Gastroesophageal sphincter (tissue), 4 donors: ENCODE results near the gene CNN2. TPM values are rescaled to one million over a fixed set of nuclear protein-coding genes. Genes with fewer than 3 reads are reported as not detected.

Experiments used
- ATAC-seq: fragments of 150-250 bp; one replicate; pipeline ENCODE4 v1.9.1; 2016; ENCODE audit warnings: mild to moderate bottlenecking, moderate library complexity
- H3K27ac ChIP-seq, 4 donors: fragments of 200-600 bp; sonication (generic) in 3 of 4; 1 replicate in 3 of 4; 2 replicates in 1 of 4; pipeline ENCODE4 v1.5.1; 2016 to 2019
- H3K27me3 ChIP-seq: fragments of 200-600 bp; sonication (generic); one replicate; pipeline ENCODE4 v1.5.1; 2019
- H3K36me3 ChIP-seq, 2 donors: fragments of 200-600 bp; sonication (generic); one replicate each; pipeline ENCODE4 v1.5.1; 2019; ENCODE audit warnings: control low read depth in 1 of 2
- H3K4me1 ChIP-seq, 3 donors: fragments of 200-600 bp; sonication (generic); 1 replicate in 2 of 3; 2 replicates in 1 of 3; pipeline ENCODE4 v1.5.1; 2016 to 2019; ENCODE audit warnings: control low read depth in 2 of 3
- H3K4me3 ChIP-seq, 2 donors: fragments of 200-600 bp; sonication (generic); one replicate each; pipeline ENCODE4 v1.5.1; 2019; ENCODE audit warnings: mild to moderate bottlenecking in 1 of 2, moderate library complexity in 1 of 2
- H3K9me3 ChIP-seq, 3 donors: fragments of 200-600 bp; sonication (generic); one replicate each; pipeline ENCODE4 v1.5.1; 2017 to 2019; ENCODE audit warnings: control low read depth in 2 of 3
- EP300 ChIP-seq: sonication (generic); formaldehyde crosslinking; IDR thresholded peaks from one replicate; pipeline ENCODE4 v1.6.1; 2017; ENCODE audit warnings: antibody characterized with exemption, mild to moderate bottlenecking
- POLR2A ChIP-seq, 2 donors: fragments of 450-650 bp; IDR thresholded peaks; one replicate each; pipeline ENCODE4 v1.6.1; 2017; ENCODE audit warnings: antibody characterized with exemption in 2 of 2, mild to moderate bottlenecking in 2 of 2, moderate library complexity in 1 of 2
- POLR2AphosphoS5 ChIP-seq: sonication (generic); formaldehyde crosslinking; IDR thresholded peaks from one replicate; pipeline ENCODE4 v1.6.1; 2017; ENCODE audit warnings: antibody characterized with exemption
- WGBS, 2 donors: methylation state at CpG; one replicate each; pipeline ENCODE4 v1.1.5; 2018; ENCODE audit warnings: low coverage in 1 of 2; 5-methylcytosine and 5-hydroxymethylcytosine counted together
- total RNA-seq, 4 donors: library from RNA; depleted of rRNA; stranded (reverse); fragments of >200 nt; gene quantifications; one replicate each; pipeline ENCODE4 v1.1.0, GENCODE V29; 2016
- TF ChIP-seq, protein P1 (sequence below), 4 experiments: fragments of 200-600 bp in 2 of 4; fragments of 450-650 bp in 2 of 4; sonication (generic) in 1 of 4; IDR thresholded peaks; one replicate each; pipeline ENCODE4 v1.5.1; 2017 to 2019; ENCODE audit warnings: antibody characterized with exemption in 4 of 4, mild to moderate bottlenecking in 2 of 4, moderate library complexity in 2 of 4

The CNN2 gene
- total RNA-seq, 4 donors from 2014 or later = 52.9 to 103 (median 75.2) TPM

DNA sequence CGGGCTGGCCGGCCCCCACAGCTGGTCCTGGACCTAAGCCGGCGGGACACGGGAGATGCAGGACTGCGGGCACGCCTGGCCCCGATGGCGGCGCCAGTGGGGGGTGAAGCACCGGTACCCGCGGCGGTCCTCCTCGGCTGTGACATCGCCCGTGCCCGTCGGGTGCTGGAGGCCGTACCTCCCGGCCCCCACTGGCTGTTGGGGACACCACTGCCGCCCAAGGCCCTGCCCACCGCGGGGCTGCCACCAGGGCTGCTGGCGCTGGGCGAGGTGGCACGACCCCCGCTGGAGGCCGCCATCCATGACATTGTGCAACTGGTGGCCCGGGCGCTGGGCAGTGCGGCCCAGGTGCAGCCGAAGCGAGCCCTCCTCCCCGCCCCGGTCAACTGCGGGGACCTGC, 23.1 kb upstream of the CNN2 start:
- ATAC-seq = no peak
- no peak overlapping the region for H3K4me3 ChIP-seq
- no peak overlapping the region for H3K27ac ChIP-seq
- no peaks in the 10 kb centered on the region for H3K36me3 ChIP-seq
- H3K9me3 ChIP-seq = no peaks in the 10 kb centered on the region
- TF ChIP-seq, protein P1, sequence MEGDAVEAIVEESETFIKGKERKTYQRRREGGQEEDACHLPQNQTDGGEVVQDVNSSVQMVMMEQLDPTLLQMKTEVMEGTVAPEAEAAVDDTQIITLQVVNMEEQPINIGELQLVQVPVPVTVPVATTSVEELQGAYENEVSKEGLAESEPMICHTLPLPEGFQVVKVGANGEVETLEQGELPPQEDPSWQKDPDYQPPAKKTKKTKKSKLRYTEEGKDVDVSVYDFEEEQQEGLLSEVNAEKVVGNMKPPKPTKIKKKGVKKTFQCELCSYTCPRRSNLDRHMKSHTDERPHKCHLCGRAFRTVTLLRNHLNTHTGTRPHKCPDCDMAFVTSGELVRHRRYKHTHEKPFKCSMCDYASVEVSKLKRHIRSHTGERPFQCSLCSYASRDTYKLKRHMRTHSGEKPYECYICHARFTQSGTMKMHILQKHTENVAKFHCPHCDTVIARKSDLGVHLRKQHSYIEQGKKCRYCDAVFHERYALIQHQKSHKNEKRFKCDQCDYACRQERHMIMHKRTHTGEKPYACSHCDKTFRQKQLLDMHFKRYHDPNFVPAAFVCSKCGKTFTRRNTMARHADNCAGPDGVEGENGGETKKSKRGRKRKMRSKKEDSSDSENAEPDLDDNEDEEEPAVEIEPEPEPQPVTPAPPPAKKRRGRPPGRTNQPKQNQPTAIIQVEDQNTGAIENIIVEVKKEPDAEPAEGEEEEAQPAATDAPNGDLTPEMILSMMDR (IDR thresholded peaks at IDR 0.05) = no peak
- TF ChIP-seq POLR2AphosphoS5 = no peak
- TF ChIP-seq EP300 = no peak
- TF ChIP-seq POLR2A (IDR thresholded peaks at IDR 0.05) = no peak
- 81% methylated on average over 5 of the region's 37 CpGs; no CpG with 5 or more reads in 1 of the 2 donors for WGBS, 2 donors
- peaks cover 0 to 21% (median 9%) of the 10 kb centered on the region in 3 donors for H3K4me1 ChIP-seq
- peaks cover 62% of the 10 kb centered on the region for H3K27me3 ChIP-seq

DNA sequence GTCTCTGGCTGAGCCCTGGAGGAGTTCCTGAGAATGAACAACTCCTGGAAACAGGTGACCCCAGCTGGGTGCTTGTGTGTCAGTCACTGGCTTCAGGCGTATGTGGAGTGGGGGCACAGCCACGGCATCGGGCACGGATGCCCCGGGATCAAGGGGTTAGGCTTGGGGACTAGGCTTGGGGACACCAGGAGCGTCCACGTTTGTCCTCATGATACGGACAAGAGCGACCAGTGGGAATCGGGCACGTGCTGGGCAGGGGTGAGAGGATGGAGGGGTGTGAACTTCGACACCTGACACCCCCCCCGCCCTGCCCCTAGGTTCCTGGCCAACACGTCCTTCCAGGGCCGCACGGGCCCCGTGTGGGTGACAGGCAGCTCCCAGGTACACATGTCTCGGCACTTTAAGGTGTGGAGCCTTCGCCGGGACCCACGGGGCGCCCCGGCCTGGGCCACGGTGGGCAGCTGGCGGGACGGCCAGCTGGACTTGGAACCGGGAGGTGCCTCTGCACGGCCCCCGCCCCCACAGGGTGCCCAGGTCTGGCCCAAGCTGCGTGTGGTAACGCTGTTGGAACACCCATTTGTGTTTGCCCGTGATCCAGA, 22.1 kb upstream of the CNN2 start:
- H3K27ac ChIP-seq = no peak overlapping the region
- peaks cover 52% of the 10 kb centered on the region for H3K27me3 ChIP-seq
- TF ChIP-seq POLR2A (IDR thresholded peaks at IDR 0.05) = no peak
- TF ChIP-seq POLR2AphosphoS5 = no peak
- no peaks in the 10 kb centered on the region for H3K9me3 ChIP-seq
- WGBS, 2 donors = 65 to 72% methylated on average over 2 to 4 of the region's 32 CpGs
- no peak for ATAC-seq
- no peak overlapping the region for H3K4me3 ChIP-seq
- peaks cover 0 to 21% (median 9%) of the 10 kb centered on the region in 3 donors for H3K4me1 ChIP-seq
- H3K36me3 ChIP-seq = peaks cover 0 to 8% of the 10 kb centered on the region in 2 donors

DNA sequence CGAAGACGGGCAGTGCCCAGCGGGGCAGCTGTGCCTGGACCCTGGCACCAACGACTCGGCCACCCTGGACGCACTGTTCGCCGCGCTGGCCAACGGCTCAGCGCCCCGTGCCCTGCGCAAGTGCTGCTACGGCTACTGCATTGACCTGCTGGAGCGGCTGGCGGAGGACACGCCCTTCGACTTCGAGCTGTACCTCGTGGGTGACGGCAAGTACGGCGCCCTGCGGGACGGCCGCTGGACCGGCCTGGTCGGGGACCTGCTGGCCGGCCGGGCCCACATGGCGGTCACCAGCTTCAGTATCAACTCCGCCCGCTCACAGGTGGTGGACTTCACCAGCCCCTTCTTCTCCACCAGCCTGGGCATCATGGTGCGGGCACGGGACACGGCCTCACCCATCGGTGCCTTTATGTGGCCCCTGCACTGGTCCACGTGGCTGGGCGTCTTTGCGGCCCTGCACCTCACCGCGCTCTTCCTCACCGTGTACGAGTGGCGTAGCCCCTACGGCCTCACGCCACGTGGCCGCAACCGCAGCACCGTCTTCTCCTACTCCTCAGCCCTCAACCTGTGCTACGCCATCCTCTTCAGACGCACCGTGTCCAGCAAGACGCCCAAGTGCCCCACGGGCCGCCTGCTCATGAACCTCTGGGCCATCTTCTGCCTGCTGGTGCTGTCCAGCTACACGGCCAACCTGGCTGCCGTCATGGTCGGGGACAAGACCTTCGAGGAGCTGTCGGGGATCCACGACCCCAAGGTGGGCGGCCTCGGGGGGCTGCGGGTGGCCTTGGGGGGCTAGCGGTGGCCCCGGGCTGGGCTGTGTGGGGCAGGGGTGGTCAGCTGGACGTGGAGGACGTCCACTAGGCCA, 21.4 kb upstream of the CNN2 start:
- Histone ChIP-seq H3K9me3 (no peaks in the 10 kb centered on the region), H3K4me1 (peaks cover 0 to 20% (median 8%) of the 10 kb centered on the region in 3 donors), H3K4me3 (no peak overlapping the region), H3K36me3 (peaks cover 0 to 15% of the 10 kb centered on the region in 2 donors), H3K27me3 (peaks cover 44% of the 10 kb centered on the region), H3K27ac (no peak overlapping the region)
- TF ChIP-seq POLR2A (IDR thresholded peaks at IDR 0.05) = no peak
- no peak for TF ChIP-seq POLR2AphosphoS5
- no peak for TF ChIP-seq EP300
- 93% methylated on average over 17 of the region's 70 CpGs; no CpG with 5 or more reads in 1 of the 2 donors for WGBS, 2 donors
- ATAC-seq = no peak

DNA sequence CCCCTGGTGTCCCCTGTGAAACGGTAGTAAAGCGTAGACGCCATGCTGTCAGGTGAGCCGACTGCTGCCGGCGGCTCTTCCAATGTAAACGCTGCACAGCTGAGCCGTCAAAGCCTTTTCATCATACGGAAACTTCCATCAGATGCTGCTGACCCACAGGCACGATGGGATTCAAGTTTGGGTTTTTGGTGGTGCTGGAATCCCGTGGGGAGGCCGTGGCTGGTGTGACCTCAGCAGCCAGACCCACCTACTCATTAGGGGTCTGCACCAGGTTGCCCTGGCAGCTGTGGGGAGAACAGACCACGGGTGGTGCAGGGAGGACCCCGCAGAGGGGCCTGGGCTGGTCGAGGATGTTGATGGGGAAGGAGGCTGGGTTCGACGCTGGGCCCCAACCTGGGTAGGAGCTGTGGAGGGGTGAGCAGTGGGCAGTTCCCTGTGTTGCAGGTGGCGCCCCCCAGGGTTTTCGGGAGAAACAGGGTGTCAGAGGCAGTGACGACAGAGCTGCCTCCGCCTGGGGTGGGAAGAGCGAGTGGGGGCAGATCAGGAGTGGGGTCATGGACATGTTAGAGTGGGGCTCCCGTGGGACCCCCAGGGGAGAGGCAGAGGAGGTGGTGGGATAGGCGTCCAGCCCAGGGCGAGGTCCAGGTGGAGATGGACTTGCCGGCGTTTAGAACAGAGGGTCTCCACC, 19.6 kb upstream of the CNN2 start:
- WGBS, 2 donors = 74 to 82% methylated on average over 9 to 13 of the region's 27 CpGs
- no peak for ATAC-seq
- Histone ChIP-seq H3K36me3 (peaks cover 0 to 34% of the 10 kb centered on the region in 2 donors), H3K27ac (no peak overlapping the region), H3K27me3 (peaks cover 26% of the 10 kb centered on the region), H3K4me1 (peaks cover 0 to 2% (median 0%) of the 10 kb centered on the region in 3 donors), H3K4me3 (no peak overlapping the region), H3K9me3 (no peaks in the 10 kb centered on the region)
- TF ChIP-seq POLR2AphosphoS5 (no peak), POLR2A (IDR thresholded peaks at IDR 0.05) (no peak), EP300 (no peak)
- TF ChIP-seq, protein P1 (IDR thresholded peaks at IDR 0.05) = no peak

DNA sequence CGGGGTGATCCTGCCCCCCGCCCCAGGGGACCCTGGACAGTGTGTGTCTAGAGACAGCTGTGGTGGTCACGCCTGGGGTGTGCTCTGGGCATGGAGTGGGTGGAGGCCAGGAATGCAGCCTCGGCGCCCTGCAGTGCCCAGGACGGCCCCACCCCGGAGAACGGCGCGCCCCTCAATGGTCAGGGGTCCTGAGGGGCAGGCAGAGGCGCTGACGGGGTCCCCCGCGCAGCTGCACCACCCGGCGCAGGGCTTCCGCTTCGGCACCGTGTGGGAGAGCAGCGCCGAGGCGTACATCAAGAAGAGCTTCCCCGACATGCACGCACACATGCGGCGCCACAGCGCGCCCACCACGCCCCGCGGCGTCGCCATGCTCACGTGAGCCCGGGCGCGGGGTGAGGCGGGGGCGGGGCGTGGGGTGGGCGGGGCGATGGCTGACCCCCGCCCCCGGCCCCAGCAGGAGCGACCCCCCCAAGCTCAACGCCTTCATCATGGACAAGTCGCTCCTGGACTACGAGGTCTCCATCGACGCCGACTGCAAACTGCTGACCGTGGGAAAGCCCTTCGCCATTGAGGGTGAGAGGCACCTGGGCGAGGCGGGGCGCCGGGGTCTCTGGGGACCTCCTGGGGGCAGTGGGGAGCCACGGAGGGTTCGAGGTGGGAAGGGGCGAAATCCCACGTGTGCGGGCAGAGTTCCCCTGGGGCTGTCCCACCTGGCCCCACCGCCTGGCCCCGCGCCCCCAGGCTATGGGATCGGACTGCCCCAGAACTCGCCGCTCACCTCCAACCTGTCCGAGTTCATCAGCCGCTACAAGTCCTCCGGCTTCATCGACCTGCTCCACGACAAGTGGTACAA, 18.8 kb upstream of the CNN2 start:
- no peaks in the 10 kb centered on the region for H3K9me3 ChIP-seq
- H3K27ac ChIP-seq = no peak overlapping the region
- WGBS, 2 donors = 85 to 88% methylated on average over 12 of the region's 73 CpGs
- no peak overlapping the region for H3K4me3 ChIP-seq
- H3K36me3 ChIP-seq = peaks cover 0 to 41% of the 10 kb centered on the region in 2 donors
- no peak for ATAC-seq
- TF ChIP-seq POLR2AphosphoS5 = no peak
- no peaks in the 10 kb centered on the region for H3K4me1 ChIP-seq
- peaks cover 19% of the 10 kb centered on the region for H3K27me3 ChIP-seq
